ENCODE results near the gene SPECC1. TPM values are rescaled to one million over a fixed set of nuclear protein-coding genes. Genes with fewer than 3 reads are reported as not detected.

SPECC1 gene
- total RNA-seq, 4 donors from 2014 or later, result 44.5 to 87.9 (median 70.0) TPM

DNA sequence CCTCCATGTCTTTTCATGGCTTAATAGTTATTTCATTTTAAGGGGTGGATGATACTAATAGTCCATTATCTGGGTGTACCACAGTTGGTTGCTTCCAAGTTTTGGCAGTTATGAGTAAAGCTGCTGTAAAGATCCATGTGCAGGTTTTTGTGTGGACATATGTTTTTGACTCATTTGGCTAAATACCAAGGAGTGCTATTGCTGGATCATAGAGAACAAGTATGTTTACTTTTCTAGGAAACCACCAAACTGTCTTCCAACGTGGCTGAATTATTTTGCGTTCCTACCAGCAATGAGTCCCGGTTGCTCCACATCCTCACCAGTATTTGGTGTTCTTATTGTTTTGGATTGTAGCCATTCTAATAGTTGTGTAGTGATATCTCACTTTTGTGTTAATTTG is 181.9 kb downstream of the SPECC1 start:
- TF ChIP-seq, protein P1, sequence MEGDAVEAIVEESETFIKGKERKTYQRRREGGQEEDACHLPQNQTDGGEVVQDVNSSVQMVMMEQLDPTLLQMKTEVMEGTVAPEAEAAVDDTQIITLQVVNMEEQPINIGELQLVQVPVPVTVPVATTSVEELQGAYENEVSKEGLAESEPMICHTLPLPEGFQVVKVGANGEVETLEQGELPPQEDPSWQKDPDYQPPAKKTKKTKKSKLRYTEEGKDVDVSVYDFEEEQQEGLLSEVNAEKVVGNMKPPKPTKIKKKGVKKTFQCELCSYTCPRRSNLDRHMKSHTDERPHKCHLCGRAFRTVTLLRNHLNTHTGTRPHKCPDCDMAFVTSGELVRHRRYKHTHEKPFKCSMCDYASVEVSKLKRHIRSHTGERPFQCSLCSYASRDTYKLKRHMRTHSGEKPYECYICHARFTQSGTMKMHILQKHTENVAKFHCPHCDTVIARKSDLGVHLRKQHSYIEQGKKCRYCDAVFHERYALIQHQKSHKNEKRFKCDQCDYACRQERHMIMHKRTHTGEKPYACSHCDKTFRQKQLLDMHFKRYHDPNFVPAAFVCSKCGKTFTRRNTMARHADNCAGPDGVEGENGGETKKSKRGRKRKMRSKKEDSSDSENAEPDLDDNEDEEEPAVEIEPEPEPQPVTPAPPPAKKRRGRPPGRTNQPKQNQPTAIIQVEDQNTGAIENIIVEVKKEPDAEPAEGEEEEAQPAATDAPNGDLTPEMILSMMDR (IDR thresholded peaks at IDR 0.05; ENCODE audit: low read depth), result no peak

DNA sequence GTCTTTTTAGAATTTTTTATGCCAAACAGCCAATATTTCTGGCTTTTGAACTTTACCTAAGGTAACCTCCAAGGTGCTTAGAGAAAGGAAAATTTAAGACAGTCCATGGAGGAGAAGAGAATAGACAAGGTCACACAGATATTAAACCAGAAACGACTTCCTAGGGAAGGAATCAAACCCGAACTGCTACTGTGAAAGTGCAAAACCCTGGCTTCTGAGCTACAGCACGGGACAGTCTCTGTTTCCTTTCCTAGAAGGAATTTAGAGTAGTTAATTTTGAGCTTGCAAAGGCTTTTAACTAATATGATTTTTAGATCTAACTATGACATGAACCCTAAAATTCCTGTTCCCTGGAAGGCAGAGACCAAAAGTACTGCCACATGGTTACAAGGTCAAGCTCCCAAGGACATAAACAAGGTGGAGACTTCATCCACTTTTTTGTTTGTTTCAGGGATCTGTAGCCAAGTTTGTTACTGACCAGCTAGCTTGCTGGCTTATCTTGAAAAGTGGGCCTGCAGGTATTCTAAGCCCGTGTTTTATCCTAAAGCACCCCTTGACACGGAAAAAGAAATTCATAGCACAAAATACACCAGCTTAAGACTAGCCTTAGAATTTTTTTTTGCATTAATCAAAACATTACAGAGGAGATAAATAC is 188.2 kb downstream of the SPECC1 start:
- TF ChIP-seq, protein P1 (IDR thresholded peaks at IDR 0.05; ENCODE audit: low read depth), result no peak

DNA sequence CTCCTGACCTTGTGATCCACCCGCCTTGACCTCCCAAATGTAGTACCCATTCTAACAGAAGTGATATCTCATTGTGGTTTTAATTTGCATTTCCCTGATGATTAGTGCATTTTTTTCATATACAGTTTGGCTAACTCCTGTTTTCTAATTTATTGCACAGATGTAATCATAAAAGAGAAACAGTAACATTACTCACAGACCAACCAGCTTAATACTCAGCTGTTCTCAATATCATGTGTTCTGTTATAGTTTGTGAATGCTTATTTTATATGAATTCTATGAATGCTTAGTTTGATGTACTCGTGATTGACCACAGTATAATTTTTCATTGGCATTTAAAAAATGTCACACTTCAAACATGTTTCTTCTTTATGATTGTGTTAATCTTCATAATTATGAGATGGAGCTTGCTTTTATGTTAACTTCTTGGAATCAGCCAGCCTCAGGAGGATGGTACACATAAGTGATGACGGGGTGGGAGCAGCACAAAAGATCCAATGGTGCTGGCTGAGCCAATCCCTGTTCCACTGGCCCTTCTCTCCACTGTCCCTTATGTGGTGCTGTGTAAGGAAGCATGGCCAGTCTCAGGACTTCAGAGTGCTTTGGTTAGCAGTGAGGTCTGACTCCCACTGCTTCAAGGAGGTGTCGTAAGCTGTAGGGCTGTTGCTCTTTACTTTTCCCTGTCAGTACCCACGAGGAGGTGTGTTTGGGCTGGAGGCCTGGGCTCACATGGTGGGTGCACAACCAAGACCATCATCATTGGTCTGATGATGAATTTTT is 191.0 kb downstream of the SPECC1 start:
- TF ChIP-seq, protein P1 (IDR thresholded peaks at IDR 0.05; ENCODE audit: low read depth), result no peak

DNA sequence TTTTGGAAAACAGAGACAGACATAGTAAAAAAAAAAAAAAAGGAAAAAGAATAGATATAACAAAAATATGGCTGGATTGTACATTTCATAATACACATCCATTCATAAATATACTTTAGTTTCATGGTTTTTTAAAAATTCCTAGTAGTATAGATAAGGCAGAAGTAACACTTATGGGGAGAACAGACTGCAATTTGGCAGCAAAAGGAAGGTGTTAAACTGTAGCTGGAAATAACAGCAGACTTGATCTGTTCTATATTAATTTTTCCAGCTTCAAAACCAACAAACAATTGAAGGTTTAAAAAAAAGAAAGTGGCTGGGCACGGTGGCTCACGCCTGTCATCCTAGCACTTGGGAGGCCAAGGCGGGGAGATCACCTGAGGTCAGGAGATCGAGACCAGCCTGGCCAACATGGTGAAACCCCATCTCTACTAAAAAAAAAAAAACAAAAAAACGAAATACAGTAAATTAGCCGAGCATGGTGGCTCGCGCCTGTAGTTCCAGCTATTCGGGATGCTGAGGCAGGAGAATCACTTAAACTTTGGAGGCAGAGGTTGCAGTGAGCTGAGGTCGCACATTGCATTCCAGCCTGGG is 191.8 kb downstream of the SPECC1 start:
- TF ChIP-seq, protein P1 (IDR thresholded peaks at IDR 0.05; ENCODE audit: low read depth), result no peak

DNA sequence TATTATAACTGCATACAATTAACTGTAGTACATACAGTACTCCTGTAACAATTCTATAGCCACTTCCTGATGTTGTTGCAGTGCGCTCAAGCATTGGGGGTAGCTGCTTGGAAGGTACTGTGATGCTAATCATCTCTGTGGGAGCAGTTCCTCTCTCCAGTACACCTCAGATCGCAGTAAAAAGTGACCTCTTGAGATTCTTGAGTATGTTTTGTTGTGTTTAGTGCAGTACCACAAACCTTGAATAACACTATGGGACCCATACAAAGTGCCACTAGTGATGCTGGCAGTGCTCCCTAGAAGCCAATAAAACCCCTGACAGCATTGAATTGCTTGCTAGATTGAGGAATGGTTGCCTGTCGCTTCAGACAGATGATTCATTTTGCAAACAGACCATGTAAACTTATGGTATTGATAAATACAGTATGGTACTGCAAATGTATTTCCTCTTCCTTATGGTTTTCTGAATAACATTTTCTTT is 193.0 kb downstream of the SPECC1 start:
- TF ChIP-seq, protein P1 (IDR thresholded peaks at IDR 0.05; ENCODE audit: low read depth), result no peak

DNA sequence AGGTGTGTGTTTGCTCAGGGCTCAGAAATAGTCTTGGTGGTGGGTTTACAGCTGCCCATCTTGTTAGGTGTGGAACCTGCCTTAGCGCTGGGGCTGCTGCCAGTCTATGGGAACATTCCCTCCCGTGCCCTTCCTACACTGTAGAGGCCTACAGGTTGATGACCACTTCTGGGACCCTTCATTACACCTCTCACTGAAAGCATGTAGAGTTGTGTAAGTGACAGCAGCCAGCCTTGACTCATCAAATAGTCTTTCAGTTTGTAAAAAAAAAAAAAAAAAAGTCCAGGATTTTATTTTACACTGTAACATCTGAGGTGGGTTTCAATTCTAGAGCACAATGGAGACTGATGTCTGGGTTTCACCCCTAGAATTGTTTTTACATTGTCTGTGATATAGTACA is 193.9 kb downstream of the SPECC1 start:
- TF ChIP-seq, protein P1 (IDR thresholded peaks at IDR 0.05; ENCODE audit: low read depth), result no peak

DNA sequence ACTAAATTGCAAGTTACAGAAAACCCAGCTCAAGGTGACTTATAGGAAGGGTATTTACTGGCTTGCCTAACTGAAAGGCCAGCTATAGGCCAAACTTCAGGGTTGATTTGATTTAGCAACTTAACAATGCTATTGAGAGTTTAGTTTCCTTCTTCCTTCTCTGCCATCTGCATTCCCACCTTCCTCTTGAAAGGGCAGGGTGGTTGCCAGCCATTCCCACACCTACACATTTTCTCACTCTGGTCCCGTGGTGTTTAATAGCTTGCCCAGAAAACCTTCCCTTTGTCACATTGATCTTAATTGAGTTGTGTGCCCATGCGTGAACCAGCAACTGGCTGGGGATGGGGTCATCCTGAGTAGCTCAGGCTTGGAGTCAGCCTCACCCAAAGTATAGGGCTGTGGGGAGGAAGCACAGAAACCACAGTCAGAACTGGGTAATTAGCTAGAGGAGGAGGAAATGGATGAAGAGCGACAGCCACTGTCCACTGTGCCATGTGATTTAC is 194.7 kb downstream of the SPECC1 start:
- TF ChIP-seq, protein P1 (IDR thresholded peaks at IDR 0.05; ENCODE audit: low read depth), result no peak

Measured in subcutaneous adipose tissue (tissue), 4 donors.